ENCODE data around the gene RNF223.

Gene RNF223

GRCh38 chr1:1073743-1074587 lies at the start of gene RNF223:
Gene RNF223, minus strand, starts transcription at chr1:1074306. Its CDS starts 1,740 bp downstream, at chr1:1072566.
- DNase-seq, result no peak

DNA sequence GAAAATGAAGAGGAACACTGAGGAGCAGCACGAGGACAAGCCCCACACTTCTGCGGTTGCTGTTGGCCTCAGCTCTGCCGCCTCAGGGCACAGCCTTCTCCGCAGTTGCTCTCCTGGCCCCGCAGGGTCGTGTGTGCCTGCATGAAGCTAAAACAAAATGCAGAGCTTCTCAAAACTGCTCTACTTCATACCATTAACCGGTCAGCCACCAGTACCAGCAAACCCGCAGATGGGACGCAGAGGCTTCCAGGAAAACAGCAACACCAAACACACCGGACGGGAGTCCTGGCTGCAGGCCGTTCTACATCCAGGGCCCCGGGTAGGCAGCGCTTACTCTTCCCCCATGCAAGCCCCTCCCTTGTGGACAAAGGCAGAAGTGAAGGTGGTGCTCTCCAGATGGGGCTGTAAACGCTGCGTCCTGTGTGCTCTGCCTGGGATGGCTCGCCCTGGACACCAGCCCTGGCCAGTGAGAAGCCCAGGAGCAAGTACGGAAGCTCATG lies 48.9 kb upstream of the RNF223 start:
- DNase-seq, result no peak

DNA sequence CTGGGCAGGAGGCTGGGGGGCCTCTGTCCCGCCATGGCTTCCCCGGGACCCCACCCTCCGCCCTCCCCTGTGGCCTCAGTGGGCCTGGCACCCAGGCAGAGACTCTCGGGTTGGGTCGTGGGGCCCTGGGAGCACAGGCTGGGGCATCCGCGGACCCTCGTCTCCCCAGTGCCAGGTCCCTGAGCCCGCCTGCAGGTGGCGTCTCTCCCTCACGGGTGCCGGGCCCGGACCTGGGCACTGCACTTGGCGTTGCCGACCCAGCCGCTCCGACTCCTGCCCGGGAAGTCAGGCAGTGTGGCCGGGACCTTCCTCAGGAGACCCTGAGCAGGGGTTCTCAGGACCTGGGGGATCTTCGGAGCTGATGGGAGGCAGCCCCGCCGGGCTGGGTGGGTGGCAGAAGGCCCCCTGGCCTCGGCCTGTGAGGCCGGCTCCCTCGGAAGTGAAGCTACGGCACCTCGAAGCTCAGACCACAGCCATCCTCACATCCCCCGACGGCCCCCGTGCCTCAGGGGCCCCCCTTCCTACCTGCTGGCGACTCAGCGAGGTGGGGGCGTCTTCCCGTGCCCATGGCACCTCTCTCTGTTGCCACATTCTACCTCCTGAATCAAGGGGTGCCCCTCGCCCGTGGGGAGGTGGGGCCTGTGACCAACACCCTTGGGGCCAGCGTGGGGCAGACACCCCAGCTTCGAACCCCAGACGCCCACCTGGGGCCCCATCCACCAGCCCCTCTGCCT lies 48.1 kb upstream of the RNF223 start:
- DNase-seq, result peak; percentile 68 to 76 (median 74)

- no peak for DNase-seq
Observed at GRCh38 chr1:1121611-1122077, 47.5 kb upstream of the RNF223 start.

GRCh38 chr1:1120866-1121591 lies 46.9 kb upstream of the RNF223 start:
- DNase-seq, result no peak

- DNase-seq, result no peak
Observed at GRCh38 chr1:1120096-1120495, 46.0 kb upstream of the RNF223 start.

DNA sequence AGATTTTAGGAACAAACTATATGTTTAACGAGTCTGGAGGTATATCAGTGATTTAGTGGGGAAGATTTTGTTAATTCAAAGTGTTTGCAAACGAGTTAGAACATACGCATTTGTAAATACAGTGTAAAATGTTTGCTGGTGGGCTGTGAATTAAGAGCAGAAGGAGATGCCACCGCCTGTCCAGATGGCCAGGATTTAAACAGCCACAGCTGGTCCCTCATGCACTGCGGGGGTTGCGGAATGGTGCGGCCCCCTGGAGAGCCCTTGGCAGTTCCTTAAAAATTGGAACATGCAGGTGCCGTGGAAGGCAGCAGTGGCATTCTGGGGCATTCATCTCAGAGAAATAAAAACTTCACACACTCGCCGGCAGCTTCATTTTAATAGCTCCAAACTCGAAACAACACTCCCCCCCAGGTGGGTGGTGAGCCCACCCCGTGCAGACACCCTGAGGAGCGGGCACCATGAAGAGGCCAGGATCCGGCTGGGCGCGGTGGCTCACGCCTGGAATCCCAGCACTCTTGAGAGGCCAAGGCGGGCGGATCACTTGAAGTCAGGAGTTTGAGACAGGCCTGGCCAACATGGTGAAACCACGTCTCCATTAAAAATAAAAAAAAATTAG lies 45.3 kb upstream of the RNF223 start:
- no peak for DNase-seq

DNA sequence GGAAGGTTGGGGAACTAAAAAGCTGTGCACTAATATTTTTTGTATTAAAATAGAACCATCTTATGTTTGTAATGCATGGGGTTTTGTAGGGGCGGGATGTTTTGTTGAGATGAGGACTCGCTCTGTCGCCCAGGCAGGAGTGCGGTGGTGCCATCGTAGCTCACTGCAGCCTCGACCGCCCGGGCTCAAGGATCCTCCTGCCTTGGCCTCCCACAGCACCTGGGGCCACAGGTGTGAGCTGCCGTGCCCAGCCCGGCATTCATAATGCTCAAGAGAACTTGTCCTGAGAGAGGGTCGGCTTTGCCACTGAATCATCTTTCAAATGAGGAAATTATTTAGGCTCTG lies 44.7 kb upstream of the RNF223 start:
- no peak for DNase-seq

GRCh38 chr1:1118011-1118875 lies 44.1 kb upstream of the RNF223 start:
- DNase-seq, result no peak

DNA sequence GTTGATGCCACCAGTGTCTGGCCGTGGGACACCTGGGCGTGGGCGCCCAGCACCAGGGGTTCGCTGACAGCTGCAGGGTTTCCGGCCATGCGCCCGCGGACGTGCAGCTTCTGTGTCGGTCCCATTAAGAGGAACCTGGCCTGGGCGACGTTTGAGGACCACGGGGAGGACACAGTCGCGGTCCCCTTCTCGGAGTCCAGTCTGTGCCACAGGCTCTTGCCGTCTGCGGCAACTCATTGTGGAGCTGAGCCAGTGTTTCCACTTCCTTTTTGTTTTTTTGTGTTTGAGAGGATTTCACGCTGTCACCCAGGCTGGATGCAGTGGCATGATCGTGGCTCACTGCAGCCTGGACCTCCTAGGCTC lies 43.3 kb upstream of the RNF223 start:
- no peak for DNase-seq

- DNase-seq, result no peak
Observed at GRCh38 chr1:1116701-1117468, 42.8 kb upstream of the RNF223 start.

DNA sequence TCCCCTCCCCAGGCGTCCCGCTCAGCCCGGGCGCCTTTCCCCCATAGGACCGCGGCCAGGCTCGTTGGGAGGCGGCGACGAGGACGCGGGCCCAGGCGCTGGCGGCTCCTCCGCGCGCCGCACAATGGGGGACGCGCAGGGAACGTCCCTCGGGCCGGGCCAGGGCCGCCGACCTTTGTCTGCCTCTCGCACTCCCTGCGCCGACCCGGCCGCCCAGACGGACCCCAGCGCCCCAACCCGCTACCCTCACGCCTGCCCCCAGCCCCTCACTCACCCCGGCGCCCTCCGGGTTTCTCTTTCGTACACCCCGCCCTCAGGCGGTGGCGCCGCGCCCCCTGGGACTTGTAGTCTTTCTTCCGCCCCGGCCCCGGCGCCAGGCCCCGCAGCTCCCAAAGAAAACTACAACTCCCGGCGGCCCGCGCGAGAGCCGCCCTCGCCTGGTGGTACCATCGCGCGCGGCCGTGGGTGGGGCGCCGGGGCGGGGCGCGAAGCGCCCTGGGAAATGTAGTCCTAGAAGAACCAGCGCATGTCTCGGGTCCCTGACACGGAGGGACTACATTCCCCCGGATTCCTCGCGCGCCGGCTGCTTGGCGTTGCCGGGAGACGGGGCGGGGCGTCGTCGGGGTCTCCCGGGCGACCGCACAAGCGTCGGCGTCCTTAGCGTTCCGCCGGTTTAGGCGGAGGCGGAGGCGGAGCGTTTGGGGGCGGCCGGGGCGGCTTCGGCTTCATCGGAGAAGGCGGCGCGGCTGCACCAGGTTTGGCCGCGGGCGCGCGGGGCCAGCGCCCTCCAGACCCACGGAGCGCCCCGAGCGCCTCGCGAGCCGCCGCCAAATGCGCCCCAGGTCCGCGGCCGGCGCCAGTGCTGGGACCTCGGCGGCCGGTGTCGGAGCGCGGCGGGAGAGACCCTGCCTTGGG lies 41.9 kb upstream of the RNF223 start, which contains the start of gene C1orf159:
Gene C1orf159, minus strand, starts transcription at position 304 of the 915 bp plus-strand sequence. CDS start 24,546 bp downstream, outside the sequence.
- DNase-seq, result peak; percentile 97 to 99 (median 98)

DNA sequence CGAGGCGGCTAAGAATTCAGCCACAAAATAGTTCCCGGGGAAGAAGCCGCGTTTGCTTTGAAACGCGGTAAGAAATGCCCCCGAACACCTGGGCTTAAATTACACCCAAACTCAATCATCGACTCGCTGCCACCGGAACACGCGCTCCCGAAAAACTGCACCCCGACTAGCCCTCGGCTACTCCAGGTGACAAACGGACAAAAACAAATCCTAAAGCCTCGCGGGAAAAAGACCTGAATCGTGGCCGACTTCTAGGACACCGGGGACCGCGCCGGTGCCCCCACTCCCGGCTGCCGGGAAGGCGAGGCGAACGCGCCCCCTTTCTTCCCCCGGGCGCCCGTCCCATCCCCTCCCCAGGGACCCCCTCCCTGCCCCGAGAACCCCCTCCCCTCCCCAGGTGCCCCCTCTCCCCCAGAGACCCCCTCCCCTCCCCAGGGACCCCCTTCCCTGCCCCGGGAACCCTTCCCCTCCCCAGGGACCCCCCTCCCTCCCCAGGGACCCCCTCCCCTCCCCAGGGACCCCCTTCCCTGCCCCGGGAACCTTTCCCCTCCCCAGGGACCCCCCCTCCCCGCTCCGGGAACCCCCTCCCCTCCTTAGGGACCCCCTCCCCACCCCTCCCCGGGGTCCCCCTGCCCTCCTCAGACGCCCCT lies 41.2 kb upstream of the RNF223 start:
- DNase-seq, result no peak

GRCh38 chr1:1114431-1114830 lies 40.3 kb upstream of the RNF223 start:
- DNase-seq, result no peak

DNA sequence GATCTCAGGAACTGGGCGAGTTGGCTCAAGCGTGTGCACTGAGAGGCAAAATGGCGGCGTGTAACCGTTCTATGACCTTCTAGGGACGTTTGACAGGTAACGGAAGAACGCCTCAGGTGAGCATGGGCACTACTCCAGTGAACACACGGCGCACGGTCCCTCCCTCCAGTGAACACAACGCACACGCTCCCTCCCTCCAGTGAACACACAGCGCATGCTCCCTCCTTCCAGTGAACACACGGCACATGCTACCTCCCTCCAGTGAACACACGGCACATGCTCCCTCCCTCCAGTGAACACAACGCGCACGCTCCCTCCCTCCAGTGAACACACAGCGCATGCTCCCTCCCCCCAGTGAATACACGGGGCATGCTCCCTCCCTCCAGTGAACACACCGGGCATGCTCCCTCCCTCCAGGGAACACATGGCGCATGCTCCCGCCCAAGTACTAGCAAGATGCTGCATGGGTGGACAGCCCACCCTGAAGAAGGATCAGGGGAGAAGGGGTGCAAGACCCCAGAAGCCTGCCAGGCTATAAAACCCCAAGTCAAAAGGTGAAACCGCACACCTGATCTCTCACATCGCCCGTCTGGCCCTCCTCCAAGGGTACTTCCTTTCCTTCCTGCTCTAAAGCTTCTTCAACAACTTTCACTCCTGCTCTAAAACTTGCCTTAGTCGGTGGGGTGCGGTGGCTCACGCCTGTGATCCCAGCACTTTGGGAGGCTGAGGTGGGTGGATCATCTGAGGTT lies 38.3 kb upstream of the RNF223 start:
- DNase-seq, result no peak

- DNase-seq, result no peak
Observed at GRCh38 chr1:1111516-1112236, 37.6 kb upstream of the RNF223 start.

DNA sequence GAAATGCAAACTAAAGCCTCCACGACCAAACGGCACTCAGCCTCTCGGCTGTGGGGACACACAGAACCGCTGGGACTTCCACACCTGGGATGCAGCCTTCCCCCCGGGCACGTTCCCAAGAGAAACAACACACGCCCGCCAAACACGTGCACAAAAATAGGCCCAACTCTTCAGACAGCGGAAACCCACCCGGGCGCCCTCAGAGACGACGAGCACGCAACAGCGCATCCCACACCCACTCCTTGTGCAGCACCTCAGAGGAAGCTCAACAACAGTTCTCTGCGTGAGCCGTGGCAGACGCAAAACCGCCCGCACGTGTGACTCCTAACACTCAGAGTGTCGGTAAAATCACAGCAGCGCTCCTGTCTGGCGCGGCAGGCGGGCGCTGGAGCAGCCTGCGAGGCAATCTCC lies 36.5 kb upstream of the RNF223 start:
- no peak for DNase-seq

GRCh38 chr1:1109743-1110142 lies 35.6 kb upstream of the RNF223 start:
- DNase-seq, result no peak

Measured in activated CD4-positive, CD25-positive, alpha-beta regulatory T cell (primary cell).